ENCODE results near the gene GOLGA6C.
"Not testable (repeated sequence)": the region's sequence is repeated elsewhere in the genome, so short reads cannot be mapped to it uniquely, and the experiment has no call there.

GRCh38 chr15:75302753-75303152 lies 44.6 kb downstream of the GOLGA6C start:
- not testable (repeated sequence) for TF ChIP-seq POLR2A, EP300 (IDR thresholded peaks at IDR 0.05)

All from ovary (tissue), 1 donor.